Gastrocnemius medialis (tissue), 4 donors: Measurements from ENCODE around the gene ZCCHC14.

Experiments
- CTCF ChIP-seq, 5 experiments: fragments of 450-650 bp in 3 of 5; fragments of 200-600 bp in 2 of 5; sonication (generic) in 2 of 5; IDR thresholded peaks in 4 of 5; conservative IDR thresholded peaks in 1 of 5; 1 replicate in 4 of 5; 2 replicates in 1 of 5; pipeline ENCODE4 v1.5.1; 2016 to 2019; ENCODE audit warnings: antibody characterized with exemption in 5 of 5, mild to moderate bottlenecking in 3 of 5, moderate library complexity in 3 of 5
- POLR2A ChIP-seq, 2 donors: fragments of 450-650 bp; IDR thresholded peaks; one replicate each; pipeline ENCODE4 v1.6.1; 2017; ENCODE audit warnings: antibody characterized with exemption in 2 of 2, mild to moderate bottlenecking in 2 of 2, moderate library complexity in 2 of 2

- no peak for TF ChIP-seq CTCF (IDR thresholded peaks at IDR 0.05 in 4 of 5, conservative IDR thresholded peaks at IDR 0.05 in 1 of 5)
- no peak for TF ChIP-seq POLR2A (IDR thresholded peaks at IDR 0.05)
Observed at GRCh38 chr16:87453326-87453725, 39.5 kb downstream of the ZCCHC14 start.
